ENCODE data around the gene ZNF547.
"Not testable (repeated sequence)": the region's sequence is repeated elsewhere in the genome, so short reads cannot be mapped to it uniquely, and the experiment has no call there.

ZNF547 gene

GRCh38 chr19:57374179-57374578 lies 10.8 kb downstream of the ZNF547 start:
- 85 to 87% methylated on average over 5 to 6 of the region's 6 CpGs for WGBS, 2 experiments (ENCODE audit: insufficient coverage in 2 of 2)
- no peak overlapping the region for H3K4me3 ChIP-seq (ENCODE audit: extremely low read depth, insufficient read depth, low read length, poor library complexity, severe bottlenecking)
- H3K27ac ChIP-seq (ENCODE audit: low read depth, low read length, severe bottlenecking): no peak overlapping the region
- peaks cover 35% of the 10 kb centered on the region for H3K9me3 ChIP-seq (ENCODE audit: control insufficient read depth, low read length)
- peaks cover 61% of the 10 kb centered on the region for H3K36me3 ChIP-seq (ENCODE audit: control insufficient read depth, insufficient read depth, low read length)
- H3K4me1 ChIP-seq (ENCODE audit: control insufficient read depth, insufficient read depth, low read length, poor library complexity, severe bottlenecking): no peaks in the 10 kb centered on the region

- H3K27ac ChIP-seq (ENCODE audit: low read depth, low read length, severe bottlenecking); H3K4me3 ChIP-seq (ENCODE audit: extremely low read depth, insufficient read depth, low read length, poor library complexity, severe bottlenecking); H3K4me1 ChIP-seq (ENCODE audit: control insufficient read depth, insufficient read depth, low read length, poor library complexity, severe bottlenecking): not testable (repeated sequence)
- H3K9me3 ChIP-seq (ENCODE audit: control insufficient read depth, low read length): peaks cover 35% of the 10 kb centered on the region
- 86 to 100% methylated on average over 1 to 2 of the region's 2 CpGs for WGBS, 2 experiments (ENCODE audit: insufficient coverage in 2 of 2)
- peaks cover 61% of the 10 kb centered on the region for H3K36me3 ChIP-seq (ENCODE audit: control insufficient read depth, insufficient read depth, low read length)
Measured at GRCh38 chr19:57374647-57375046, 11.3 kb downstream of the ZNF547 start.

- Histone ChIP-seq H3K4me3 (ENCODE audit: extremely low read depth, insufficient read depth, low read length, poor library complexity, severe bottlenecking) (no peak overlapping the region), H3K36me3 (ENCODE audit: control insufficient read depth, insufficient read depth, low read length) (peaks cover 61% of the 10 kb centered on the region), H3K4me1 (ENCODE audit: control insufficient read depth, insufficient read depth, low read length, poor library complexity, severe bottlenecking) (no peaks in the 10 kb centered on the region), H3K27ac (ENCODE audit: low read depth, low read length, severe bottlenecking) (no peak overlapping the region), H3K9me3 (ENCODE audit: control insufficient read depth, low read length) (peaks cover 35% of the 10 kb centered on the region)
- 96 to 100% methylated on average over 3 to 5 of the region's 6 CpGs for WGBS, 2 experiments (ENCODE audit: insufficient coverage in 2 of 2)
Measured at GRCh38 chr19:57376151-57376550, 12.8 kb downstream of the ZNF547 start.

- H3K36me3 ChIP-seq (ENCODE audit: control insufficient read depth, insufficient read depth, low read length): peaks cover 47% of the 10 kb centered on the region
- no peak overlapping the region for H3K4me3 ChIP-seq (ENCODE audit: extremely low read depth, insufficient read depth, low read length, poor library complexity, severe bottlenecking)
- no peaks in the 10 kb centered on the region for H3K4me1 ChIP-seq (ENCODE audit: control insufficient read depth, insufficient read depth, low read length, poor library complexity, severe bottlenecking)
- WGBS, 2 experiments (ENCODE audit: insufficient coverage in 2 of 2): no CpG with 5 or more reads among the region's 3 CpGs
- H3K27ac ChIP-seq (ENCODE audit: low read depth, low read length, severe bottlenecking): no peak overlapping the region
- H3K9me3 ChIP-seq (ENCODE audit: control insufficient read depth, low read length): peaks cover 35% of the 10 kb centered on the region
Measured at GRCh38 chr19:57377498-57378146, 14.3 kb downstream of the ZNF547 start.

GRCh38 chr19:57380923-57381322 lies 17.6 kb downstream of the ZNF547 start:
- Histone ChIP-seq H3K9me3 (ENCODE audit: control insufficient read depth, low read length) (peaks cover 17% of the 10 kb centered on the region), H3K36me3 (ENCODE audit: control insufficient read depth, insufficient read depth, low read length) (peaks cover 22% of the 10 kb centered on the region), H3K4me3 (ENCODE audit: extremely low read depth, insufficient read depth, low read length, poor library complexity, severe bottlenecking) (no peak overlapping the region), H3K4me1 (ENCODE audit: control insufficient read depth, insufficient read depth, low read length, poor library complexity, severe bottlenecking) (no peaks in the 10 kb centered on the region), H3K27ac (ENCODE audit: low read depth, low read length, severe bottlenecking) (no peak overlapping the region)

- Histone ChIP-seq H3K27ac (ENCODE audit: low read depth, low read length, severe bottlenecking) (no peak overlapping the region), H3K36me3 (ENCODE audit: control insufficient read depth, insufficient read depth, low read length) (peaks cover 6% of the 10 kb centered on the region), H3K9me3 (ENCODE audit: control insufficient read depth, low read length) (peaks cover 6% of the 10 kb centered on the region), H3K4me1 (ENCODE audit: control insufficient read depth, insufficient read depth, low read length, poor library complexity, severe bottlenecking) (no peaks in the 10 kb centered on the region), H3K4me3 (ENCODE audit: extremely low read depth, insufficient read depth, low read length, poor library complexity, severe bottlenecking) (no peak overlapping the region)
- WGBS, 2 experiments (ENCODE audit: insufficient coverage in 2 of 2): 69 to 82% methylated on average over 3 to 6 of the region's 7 CpGs
Measured at GRCh38 chr19:57382806-57383488, 19.6 kb downstream of the ZNF547 start.

- Histone ChIP-seq H3K27ac (ENCODE audit: low read depth, low read length, severe bottlenecking) (peak overlapping the region; percentile 66), H3K4me1 (ENCODE audit: control insufficient read depth, insufficient read depth, low read length, poor library complexity, severe bottlenecking) (no peaks in the 10 kb centered on the region), H3K36me3 (ENCODE audit: control insufficient read depth, insufficient read depth, low read length) (peaks cover 11% of the 10 kb centered on the region), H3K9me3 (ENCODE audit: control insufficient read depth, low read length) (no peaks in the 10 kb centered on the region), H3K4me3 (ENCODE audit: extremely low read depth, insufficient read depth, low read length, poor library complexity, severe bottlenecking) (peak overlapping the region; percentile 79)
- WGBS, 2 experiments (ENCODE audit: insufficient coverage in 2 of 2): 53 to 66% methylated on average over 4 to 7 of the region's 11 CpGs
Measured at GRCh38 chr19:57389194-57389729, 25.9 kb downstream of the ZNF547 start.

GRCh38 chr19:57389730-57390598 lies 26.6 kb downstream of the ZNF547 start, which contains the start of gene ZNF548:
TSS of gene ZNF548 (plus strand) at chr19:57389854. CDS start at chr19:57390100, 246 bp downstream.
- WGBS, 2 experiments (ENCODE audit: insufficient coverage in 2 of 2): 1% methylated on average over 43 to 46 of the region's 50 CpGs

GRCh38 chr19:57395710-57396109 lies 32.4 kb downstream of the ZNF547 start:
- no peak overlapping the region for H3K27ac ChIP-seq (ENCODE audit: low read depth, low read length, severe bottlenecking)
- no peaks in the 10 kb centered on the region for H3K9me3 ChIP-seq (ENCODE audit: control insufficient read depth, low read length)
- H3K4me3 ChIP-seq (ENCODE audit: extremely low read depth, insufficient read depth, low read length, poor library complexity, severe bottlenecking): no peak overlapping the region
- no peaks in the 10 kb centered on the region for H3K4me1 ChIP-seq (ENCODE audit: control insufficient read depth, insufficient read depth, low read length, poor library complexity, severe bottlenecking)
- WGBS, 2 experiments (ENCODE audit: insufficient coverage in 2 of 2): 96 to 98% methylated on average over 4 of the region's 5 CpGs
- peaks cover 54% of the 10 kb centered on the region for H3K36me3 ChIP-seq (ENCODE audit: control insufficient read depth, insufficient read depth, low read length)

More at GRCh38 chr19:57389730-57390598, 26.6 kb downstream of the ZNF547 start, which contains the start of gene ZNF548:
- no peaks in the 10 kb centered on the region for H3K9me3 ChIP-seq (ENCODE audit: control insufficient read depth, low read length)
- peak within 1 kb of the TSS; percentile 99 for H3K27ac ChIP-seq (ENCODE audit: low read depth, low read length, severe bottlenecking)
- no peaks in the 10 kb centered on the region for H3K4me1 ChIP-seq (ENCODE audit: control insufficient read depth, insufficient read depth, low read length, poor library complexity, severe bottlenecking)
- peaks cover 14% of the 10 kb centered on the region for H3K36me3 ChIP-seq (ENCODE audit: control insufficient read depth, insufficient read depth, low read length)
- peak within 1 kb of the TSS; percentile 79 for H3K4me3 ChIP-seq (ENCODE audit: extremely low read depth, insufficient read depth, low read length, poor library complexity, severe bottlenecking)

GRCh38 chr19:57398868-57399267 lies 35.5 kb downstream of the ZNF547 start:
- Histone ChIP-seq H3K4me1 (ENCODE audit: control insufficient read depth, insufficient read depth, low read length, poor library complexity, severe bottlenecking) (no peaks in the 10 kb centered on the region), H3K4me3 (ENCODE audit: extremely low read depth, insufficient read depth, low read length, poor library complexity, severe bottlenecking) (no peak overlapping the region), H3K9me3 (ENCODE audit: control insufficient read depth, low read length) (peaks cover 9% of the 10 kb centered on the region), H3K36me3 (ENCODE audit: control insufficient read depth, insufficient read depth, low read length) (peaks cover 46% of the 10 kb centered on the region), H3K27ac (ENCODE audit: low read depth, low read length, severe bottlenecking) (no peak overlapping the region)
- WGBS, 2 experiments (ENCODE audit: insufficient coverage in 2 of 2): 71 to 100% methylated on average over 1 to 3 of the region's 5 CpGs

Measured in mesodermal cell (in vitro differentiated cells).